ENCODE measurements around the gene MPZL1.

MPZL1 gene

GRCh38 chr1:167761400-167761799, 39.6 kb downstream of the MPZL1 start:
- POLR2A ChIA-PET (ENCODE audit: low non-redundant PET), result no interaction called here
- H3K27ac ChIP-seq, result no peak overlapping the region
- no peak for DNase-seq (ENCODE audit: low spot score)
- CTCF ChIA-PET, result interaction anchor here (0.6 to 0.9 kb wide), 2 partner anchors 15 to 30 kb away, joined by 3 read pairs; no protein-coding TSS in a partner anchor
- TF ChIP-seq CTCF (conservative IDR thresholded peaks at IDR 0.05; ENCODE audit: low read depth), result no peak

DNA sequence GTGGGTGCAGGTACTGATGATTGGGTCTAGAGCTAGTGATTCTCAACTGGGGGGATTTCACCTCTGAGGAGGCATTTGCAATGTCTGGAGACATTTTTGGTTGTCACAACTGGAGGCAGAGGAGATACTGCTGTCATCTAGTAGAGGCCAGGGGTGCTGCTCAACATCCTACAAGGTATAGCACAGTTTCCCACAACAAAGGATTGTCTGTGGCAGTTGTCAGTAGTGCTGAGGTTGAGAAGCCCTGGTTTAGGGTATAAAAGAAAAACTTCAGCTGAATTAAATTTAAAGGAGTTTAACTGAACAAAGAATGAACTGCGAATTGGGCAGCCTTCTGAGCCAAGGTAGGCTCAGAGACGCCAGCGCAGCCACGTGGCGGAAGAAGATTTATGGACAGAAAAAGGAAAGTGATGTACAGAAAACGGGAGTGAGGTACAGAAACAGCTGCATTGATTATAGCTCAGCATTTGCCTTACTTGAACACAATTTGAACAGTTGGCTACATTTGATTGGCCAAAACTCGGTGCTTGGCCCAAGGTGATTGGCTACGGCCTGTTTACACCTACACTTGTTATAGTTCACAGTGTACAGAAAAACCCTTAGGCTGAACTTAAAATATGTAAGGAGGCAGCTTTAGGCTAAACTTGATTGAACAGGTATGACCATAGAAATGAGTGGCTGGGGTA, 40.4 kb downstream of the MPZL1 start:
- no peak overlapping the region for H3K27ac ChIP-seq
- POLR2A ChIA-PET (ENCODE audit: low non-redundant PET), result no interaction called here
- no peak for TF ChIP-seq CTCF (conservative IDR thresholded peaks at IDR 0.05; ENCODE audit: low read depth)
- no peak for DNase-seq (ENCODE audit: low spot score)
- CTCF ChIA-PET, result interaction anchor here (0.9 kb wide), 1 partner anchor 14 kb away, joined by 3 read pairs; no protein-coding TSS in a partner anchor

DNA sequence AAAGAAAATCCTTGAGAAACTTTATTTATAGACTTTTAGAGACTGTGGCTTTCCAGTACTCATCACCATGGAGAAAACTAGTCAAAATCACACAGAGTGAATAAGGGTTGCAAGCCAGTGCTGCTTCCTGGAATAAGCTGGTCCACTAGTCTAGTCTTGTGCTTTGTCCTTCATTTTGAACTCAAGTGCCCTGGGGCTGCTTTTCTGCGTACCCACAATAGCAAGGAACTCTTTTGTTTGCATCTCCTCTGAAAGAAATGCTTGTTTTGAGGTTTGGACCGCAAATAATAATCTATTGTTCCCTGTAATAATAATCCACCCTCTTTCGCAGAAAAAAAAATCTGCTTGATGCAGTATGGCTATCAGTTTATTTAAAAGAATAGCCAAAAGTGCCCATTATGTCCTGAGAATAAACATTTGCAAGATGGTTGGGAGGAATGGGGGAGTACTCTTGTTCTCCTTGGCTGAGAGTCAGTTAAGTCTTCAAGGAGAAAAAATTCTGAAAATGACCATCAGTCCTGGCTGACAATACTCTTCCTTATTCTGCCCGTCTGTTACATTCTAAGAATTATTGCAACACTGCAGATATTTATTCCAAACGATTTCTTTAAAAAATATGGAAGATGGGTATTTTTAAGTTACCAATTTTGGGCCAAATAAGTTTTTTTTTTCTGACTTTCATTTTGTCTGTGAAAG, 41.9 kb downstream of the MPZL1 start:
- CTCF ChIA-PET, result no interaction called here
- H3K27ac ChIP-seq, result peak overlapping the region; percentile 46; the same call in 1 of the 2 replicates
- no peak for DNase-seq (ENCODE audit: low spot score)

GRCh38 chr1:167764458-167765330, 42.9 kb downstream of the MPZL1 start:
- no peak for TF ChIP-seq CTCF (conservative IDR thresholded peaks at IDR 0.05; ENCODE audit: low read depth)
- no peak overlapping the region for H3K27ac ChIP-seq
- CTCF ChIA-PET, result no interaction called here
- DNase-seq (ENCODE audit: low spot score), result no peak
- POLR2A ChIA-PET (ENCODE audit: low non-redundant PET), result no interaction called here

More for the DNA sequence above, 41.9 kb downstream of the MPZL1 start:
- POLR2A ChIA-PET (ENCODE audit: low non-redundant PET), result no interaction called here
- no peak for TF ChIP-seq CTCF (conservative IDR thresholded peaks at IDR 0.05; ENCODE audit: low read depth)

GRCh38 chr1:167765496-167765895, 43.7 kb downstream of the MPZL1 start:
- no peak for TF ChIP-seq CTCF (conservative IDR thresholded peaks at IDR 0.05; ENCODE audit: low read depth)
- H3K27ac ChIP-seq, result no peak overlapping the region
- CTCF ChIA-PET, result no interaction called here
- DNase-seq (ENCODE audit: low spot score), result no peak
- POLR2A ChIA-PET (ENCODE audit: low non-redundant PET), result no interaction called here

DNA sequence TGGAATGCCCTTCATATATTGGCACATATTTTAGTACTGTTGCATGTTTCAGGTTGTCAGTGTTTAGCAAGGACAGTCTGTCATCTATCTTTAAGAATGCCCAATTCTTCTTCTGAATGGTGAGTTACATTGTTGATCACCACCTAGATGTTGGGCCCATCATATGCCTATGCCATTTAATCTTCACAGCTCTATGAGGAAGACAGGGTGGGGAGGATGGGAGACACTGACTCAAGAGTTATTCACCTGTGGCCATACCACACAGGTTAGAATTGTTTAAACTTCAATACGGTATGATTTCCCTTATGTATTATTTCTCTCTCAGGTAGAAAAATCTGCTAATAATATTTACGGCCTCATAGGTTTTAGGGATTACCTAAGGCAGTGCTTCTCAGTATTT, 44.8 kb downstream of the MPZL1 start:
- TF ChIP-seq CTCF (conservative IDR thresholded peaks at IDR 0.05; ENCODE audit: low read depth), result no peak
- H3K27ac ChIP-seq, result no peak overlapping the region
- DNase-seq (ENCODE audit: low spot score), result no peak
- ChIA-PET CTCF (no interaction called here), POLR2A (ENCODE audit: low non-redundant PET) (no interaction called here)

Measured in RWPE1 (cell line).